ENCODE data around the gene SORBS1.
A peak's percentile ranks its signal among the peaks of the same experiment; 100 is the strongest.

SORBS1 gene

DNA sequence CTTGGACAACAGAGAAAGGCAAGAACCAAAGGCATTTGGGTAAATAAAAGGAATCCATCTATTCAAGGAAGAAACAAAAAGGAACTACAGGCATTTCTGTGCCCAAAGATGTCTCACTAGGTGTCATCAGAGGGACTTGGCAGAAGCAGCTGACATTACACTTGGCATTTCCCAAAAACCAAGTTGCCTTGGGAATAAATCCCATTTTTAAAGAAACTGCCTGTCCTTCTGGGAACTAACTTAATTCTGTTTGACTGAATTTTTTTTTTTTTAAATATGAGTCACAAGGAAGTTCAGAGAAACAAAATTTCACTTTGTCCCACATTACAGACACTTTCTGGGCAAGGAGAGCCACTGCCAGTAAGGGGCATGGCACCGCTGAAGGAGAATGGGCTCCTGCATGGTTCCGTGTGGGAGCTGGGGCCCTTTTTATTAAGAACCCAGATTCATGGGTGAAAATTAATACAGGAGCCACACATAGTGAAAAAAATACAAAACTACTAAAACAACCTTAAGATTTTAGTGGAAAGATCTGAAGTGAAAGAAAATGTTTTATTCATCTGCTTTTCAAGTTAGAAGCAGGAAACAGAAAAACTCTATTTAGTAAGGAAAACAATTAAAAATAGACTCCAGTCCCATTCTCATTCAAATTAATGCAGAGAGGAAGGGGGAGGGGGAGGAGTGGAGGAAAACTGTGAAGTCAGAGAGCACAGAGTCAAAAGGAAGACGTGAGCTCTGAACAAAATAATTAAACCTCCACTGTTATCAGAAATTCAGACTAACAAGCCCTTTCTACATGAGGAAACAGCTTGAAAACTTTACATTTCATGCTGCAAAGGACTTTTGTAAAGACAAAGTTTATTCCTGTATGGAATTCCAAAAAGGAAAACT lies 151.9 kb downstream of the SORBS1 start:
- no peak for DNase-seq (ENCODE audit: low spot score)

DNA sequence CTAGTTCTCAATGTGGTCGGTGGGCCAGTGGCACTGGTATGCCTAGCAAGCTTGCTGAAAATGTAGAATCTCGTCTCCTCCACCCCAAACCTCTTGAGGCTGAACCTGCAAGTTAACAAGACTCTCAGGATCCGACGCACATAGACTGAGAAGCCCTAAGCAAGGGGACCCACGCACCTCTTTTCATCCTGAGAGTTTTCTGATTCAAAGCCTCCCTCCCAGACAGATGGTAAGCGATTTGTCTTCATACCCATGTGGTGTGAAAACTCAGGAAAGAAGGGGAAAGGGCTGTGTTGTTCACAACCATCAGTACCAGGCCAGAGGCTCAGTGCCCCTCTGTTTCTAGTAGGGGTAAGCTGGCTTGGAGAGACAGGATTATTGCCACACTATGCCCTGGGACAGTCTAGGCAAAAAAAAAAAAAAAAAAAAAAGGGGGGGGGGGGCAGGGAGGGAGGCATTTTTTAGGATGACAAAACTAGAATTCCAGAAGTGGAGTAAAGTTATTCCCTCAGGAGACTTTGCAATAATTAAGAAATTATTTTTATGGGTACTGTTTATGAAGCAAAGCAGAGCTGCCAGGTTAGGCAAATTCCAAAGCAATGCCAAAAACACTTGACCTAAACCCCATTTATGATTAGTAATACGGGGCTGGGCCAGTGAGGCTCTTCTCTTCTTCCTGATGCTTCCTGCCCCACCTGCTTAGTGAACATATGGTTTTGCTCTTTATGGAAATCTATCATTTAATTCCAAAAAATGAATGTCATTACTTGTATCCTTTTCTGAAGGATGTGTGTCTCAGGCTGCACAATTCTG lies 152.8 kb downstream of the SORBS1 start:
- no peak for DNase-seq (ENCODE audit: low spot score)

DNA sequence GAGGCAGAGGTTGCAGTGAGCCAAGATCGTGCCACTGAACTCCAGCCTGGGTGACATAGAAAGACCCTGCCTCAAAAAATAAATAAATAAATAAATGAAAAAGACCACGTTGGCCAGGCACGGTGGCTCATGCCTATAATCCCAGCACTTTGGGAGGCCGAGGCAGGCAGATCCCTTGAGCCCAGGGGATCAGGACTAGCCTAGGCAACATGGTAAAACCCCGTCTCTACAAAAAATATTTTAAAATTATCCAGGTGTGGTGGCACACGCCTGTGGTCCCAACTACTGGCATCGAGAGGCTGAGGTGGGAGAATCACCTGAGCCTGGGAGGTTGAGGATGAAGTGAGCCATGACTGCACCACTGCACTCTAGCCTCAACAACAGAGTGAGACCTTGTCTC lies 153.6 kb downstream of the SORBS1 start:
- no peak for DNase-seq (ENCODE audit: low spot score)

DNA sequence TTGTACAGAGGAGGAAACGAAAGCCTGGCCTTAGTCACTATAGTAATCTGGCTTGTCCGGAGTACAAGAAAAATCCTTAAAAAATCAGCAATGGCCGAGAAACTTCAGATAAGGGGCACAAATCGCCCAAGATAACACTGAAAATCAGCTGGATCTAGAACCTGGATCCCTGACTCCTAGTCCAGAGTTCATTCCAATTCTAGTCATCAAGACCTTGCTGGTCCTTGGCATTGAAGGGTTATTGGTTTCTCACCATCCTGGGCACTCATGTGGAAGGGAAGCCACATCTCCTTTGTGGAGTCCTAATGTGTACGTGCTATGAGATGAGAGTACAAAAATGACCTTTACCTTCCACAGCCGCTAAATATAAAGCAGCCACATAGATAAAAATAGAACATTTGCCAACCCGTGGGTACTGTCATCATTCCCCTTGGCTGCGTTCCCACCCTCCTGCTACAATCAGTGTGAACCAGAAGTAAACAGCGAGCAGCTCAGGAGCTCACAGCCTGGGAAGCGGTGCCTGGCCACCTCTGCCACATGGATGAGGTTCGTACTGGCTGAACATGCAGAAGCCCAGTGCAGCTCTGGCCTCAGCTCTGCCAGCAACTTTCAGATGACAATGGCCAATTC lies 154.4 kb downstream of the SORBS1 start:
- DNase-seq (ENCODE audit: low spot score), result no peak

DNA sequence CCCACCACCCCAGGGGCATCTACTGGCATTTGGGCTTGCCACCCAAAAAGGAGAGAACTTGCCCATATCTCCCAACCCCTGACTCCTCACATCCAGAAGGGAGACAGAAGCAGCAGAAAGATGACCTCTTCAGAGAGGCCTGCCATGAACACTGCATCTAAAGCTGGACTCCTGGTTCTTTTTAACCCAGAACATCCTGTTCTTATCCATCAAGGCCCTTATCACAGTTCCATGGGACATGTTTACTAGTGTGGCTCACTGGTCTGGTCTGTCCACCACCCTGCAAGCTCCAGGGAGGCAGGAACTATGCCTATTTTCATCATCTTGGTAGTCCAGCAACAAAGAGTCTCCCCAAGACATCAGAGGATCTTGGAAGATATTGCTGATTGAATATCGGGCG lies 155.5 kb downstream of the SORBS1 start:
- no peak for DNase-seq (ENCODE audit: low spot score)

DNA sequence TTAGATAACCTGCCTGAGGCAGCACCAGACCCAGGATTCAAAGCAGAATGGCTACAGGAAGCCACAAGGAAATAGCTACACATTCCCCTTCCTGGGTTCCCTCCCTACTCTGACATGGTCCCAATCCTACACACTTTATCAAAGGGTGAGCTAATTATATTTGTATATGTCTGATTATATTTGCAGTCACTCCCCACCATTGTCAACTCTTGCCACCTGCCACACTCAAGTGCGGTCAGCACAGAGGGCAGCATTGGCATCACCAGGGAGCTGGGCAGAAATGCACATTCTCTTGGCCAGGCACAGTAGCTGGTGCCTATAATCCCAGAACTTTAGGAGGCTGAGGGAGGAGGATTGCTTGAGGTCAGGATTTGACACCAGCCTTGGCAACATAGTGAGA lies 156.3 kb downstream of the SORBS1 start:
- no peak for DNase-seq (ENCODE audit: low spot score)

DNA sequence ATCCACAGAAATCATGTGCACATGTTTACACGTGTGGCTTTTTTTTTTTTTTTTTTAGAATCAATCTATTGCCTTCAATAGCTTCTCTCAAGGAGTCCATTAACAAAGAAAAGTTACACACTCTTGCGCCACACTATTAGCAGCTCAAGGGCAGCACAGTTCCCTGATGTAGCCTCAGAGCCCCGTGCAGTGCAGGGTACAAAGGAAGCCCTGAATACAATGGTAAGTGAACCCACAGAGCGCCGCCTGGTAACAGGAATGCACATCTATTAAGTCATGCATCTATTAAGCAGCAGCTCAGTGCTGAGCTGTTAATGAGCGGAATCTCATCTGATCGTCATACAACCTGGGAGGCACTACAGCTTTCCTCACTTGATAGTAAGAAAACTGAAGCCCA lies 156.7 kb downstream of the SORBS1 start:
- DNase-seq (ENCODE audit: low spot score), result no peak

DNA sequence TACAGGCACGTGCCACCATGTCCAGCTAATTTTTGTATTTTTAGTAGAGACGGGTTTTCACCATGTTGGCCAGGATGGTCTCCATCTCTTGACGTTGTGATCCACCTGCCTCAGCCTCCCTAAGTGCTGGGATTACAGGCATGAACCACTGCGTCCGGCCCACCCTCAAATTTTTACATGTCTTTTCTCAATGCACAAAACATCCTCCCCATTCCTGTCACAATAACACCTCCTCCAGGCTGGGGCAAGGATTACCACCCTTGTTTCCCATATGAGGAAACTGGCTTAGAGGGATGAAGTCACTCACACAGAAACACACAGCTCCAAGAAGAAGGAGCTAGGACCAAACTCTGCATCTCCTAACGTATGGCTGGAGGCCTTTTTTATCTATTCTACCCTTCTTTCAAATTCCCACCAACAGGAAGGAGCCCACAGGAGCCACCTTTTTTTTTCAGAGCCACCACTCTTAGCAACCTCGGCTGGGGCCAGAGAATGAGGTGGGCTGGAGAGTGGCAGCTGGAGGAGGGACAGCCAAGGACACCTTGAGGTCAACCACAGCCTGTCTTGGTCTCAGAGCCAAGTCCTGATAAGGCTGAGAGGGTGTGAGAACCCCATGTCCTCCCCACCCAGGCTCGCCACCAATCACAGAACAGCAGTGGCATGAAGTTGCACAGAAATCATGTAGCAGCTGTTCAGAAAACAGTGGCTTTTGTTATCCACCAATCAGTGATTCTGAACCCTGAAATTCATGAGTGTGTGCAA lies 157.3 kb downstream of the SORBS1 start:
- DNase-seq (ENCODE audit: low spot score), result no peak

DNA sequence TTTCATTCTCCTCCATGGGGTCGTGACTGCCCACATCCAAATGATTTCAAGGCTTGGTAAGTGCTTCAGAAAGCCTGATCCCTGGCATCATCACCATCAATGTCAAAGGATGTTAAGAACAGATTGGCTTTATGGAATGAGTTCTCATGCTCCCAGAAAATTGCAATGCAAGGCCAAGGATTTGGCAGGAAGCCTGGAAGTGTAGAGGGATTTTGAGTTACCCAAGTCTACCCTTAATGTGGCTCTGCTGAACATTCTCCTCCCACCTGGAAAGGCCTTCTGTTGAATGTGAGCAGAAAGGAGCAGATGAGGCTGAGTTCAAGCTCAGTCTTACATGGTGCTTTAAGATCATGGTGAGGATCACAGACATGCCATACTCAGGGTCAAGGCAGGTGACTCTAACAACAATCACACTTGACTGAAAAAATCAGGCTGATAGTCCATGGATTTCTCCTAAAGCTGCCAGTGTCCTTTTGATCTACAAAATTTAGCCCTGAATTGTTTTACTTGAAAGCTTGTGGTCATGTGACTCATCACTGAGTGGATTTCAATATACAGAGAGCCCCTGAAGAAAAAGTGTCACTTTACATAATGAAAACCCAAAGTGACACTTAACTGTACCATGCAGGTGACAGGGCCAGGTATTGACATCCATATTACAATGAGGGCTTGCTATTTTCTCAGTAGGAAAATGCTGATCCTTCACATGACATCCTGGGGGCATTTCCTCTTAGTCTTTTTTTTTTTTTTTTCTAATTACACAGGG lies 159.3 kb downstream of the SORBS1 start:
- no peak for DNase-seq (ENCODE audit: low spot score)

DNA sequence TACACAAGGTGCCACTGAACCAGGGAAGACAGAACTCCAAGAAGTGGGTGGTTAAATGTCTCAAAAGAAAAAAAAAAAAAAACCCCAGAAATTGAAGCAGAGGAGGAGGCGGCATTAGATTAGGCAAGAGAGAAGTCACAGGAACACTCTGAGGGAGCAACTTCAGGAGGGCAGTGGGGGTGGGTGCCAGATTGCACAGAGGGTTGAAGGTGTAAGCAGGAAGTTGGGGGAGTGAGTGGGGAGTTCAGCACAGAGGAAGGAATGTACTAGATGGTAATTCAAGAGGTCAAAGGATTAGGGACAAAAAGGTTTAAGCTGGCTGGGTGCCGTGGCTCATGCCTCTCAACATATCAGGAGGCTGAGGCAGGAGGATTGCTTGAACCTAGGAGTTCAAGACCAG lies 160.4 kb downstream of the SORBS1 start:
- no peak for DNase-seq (ENCODE audit: low spot score)

DNA sequence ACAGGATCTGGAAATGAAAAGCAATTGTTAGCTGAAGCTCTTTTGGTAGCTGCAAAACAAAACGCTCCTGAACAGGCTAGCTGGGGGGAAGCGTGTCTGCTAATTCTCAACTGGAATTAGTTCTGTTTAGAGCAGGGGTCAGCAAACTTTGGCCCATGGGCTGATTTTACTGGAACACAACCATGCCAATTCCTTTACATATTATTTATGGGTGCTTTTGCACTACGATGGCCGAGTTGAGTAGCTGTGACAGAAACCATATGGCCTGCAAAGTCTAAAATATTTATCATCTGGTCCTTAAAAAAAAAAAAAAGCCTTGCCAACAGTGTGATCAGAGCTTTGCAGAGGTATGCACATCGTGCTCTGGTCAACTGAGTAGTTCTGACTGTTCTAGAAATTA lies 162.0 kb downstream of the SORBS1 start:
- no peak for DNase-seq (ENCODE audit: low spot score)

DNA sequence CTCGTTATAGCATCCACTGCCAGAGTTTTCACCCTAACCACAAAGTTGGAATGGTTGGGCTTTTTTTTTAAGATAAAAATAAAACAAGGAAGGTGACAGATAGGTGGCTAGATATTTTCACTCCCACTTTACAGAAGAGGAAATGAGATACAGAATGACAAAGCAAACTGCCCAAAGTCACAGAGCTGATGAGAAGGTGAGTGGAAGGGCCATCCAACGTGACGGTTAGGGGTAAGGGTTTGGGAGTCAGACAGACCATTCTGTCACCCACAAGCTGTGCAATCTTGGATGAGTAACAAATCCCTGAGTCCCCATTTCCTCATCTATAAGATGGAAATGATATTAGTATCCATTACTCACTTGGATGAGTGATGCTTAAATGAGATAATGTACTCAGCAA lies 163.4 kb downstream of the SORBS1 start:
- DNase-seq (ENCODE audit: low spot score), result no peak

DNA sequence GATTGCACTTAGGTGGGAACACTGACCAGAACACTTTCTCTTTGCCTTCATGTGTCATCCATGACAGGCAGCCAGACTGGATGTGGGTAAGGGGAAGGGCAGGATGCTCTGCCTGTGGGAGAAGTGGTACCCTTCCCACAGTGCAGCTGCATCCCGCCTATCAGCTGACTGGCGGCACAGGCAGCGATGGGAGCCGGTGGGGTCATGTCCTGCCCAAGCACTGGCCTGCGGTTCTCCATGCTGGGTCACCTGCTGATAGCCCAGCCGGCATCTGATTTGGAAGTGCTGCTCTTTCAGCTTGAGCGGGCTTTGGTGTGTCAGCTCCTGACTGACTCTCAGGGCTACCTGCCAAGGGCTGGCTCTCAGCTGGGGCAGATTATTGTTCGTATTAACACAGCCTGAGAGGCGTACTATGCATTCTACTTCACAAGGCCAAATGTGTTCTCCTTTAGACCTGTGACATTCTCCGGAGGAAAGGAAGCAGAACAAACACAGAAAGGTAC lies 165.2 kb downstream of the SORBS1 start:
- DNase-seq (ENCODE audit: low spot score), result peak; percentile 37

DNA sequence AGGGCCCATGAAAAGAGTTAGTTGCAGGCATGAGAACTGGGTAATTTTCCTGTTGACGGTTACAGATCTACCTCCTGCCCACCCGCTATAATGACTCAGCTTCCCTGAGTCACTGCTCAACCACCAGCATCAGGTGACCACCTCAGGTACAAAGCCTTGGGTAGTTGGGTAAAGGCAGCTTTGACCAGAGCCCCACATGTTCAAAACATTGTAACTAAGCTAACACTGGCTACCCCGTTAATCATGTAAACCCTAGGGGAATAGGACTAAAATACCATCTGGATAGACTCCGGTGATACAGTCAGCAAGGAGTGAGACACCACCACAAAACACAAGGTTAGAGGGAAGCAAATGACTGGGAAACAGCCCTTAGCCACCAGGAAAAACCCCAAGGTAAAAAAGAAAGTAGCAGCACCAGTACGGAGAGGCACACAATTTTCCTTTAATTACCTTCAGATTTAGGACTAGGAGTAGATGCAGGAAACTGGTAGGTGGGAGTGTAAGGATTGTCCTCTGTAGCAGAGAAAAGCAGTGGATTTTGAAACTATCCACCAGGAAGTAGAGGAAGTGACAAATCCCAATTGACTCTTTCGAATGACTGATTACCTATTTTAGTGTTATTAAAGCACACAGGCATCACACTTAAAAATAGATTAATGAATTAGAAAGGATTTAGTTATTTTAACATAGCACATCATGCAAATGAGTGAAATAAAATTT lies 166.8 kb downstream of the SORBS1 start:
- no peak for DNase-seq (ENCODE audit: low spot score)

DNA sequence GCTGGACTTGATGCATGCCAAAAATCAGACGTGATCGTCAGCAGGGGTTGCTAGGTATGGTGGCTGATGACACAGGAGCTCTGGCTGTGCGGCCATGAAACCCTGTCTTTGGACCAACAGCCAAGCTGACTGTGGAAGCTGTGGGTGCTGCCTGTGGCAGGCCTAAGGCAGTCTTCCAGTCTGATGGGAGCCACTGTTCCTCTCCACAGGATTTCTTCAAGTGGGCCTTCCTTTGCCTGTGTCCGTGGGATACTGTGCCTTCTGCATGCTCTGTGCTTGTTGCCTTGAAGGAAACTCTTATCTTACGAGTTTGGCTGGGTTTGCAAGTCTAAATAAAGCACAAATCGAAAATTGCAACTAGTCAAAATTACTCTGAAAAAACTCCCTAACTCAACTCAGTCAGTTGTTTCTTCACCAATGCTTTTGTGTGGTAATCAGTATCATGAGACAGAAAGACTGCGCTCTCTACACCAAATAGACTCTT lies 168.4 kb downstream of the SORBS1 start:
- no peak for DNase-seq (ENCODE audit: low spot score)

DNA sequence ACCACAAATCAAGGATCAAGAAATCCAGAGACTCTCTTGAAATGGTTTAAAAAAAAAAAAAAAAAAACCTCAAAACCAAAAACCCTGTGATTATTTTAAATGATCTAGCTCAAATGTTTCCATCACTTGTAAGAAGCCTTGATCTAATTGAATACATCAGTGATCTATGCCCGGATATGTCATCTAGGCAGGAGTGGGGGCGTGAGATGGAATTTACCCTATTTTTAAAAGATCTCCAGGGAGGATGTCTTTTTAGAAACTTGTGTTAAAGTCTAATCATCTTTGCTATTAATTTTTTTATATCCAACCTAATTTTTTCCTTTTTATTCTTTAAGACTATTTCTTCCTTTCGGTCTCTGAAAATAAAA lies 169.0 kb downstream of the SORBS1 start:
- DNase-seq (ENCODE audit: low spot score), result no peak

DNA sequence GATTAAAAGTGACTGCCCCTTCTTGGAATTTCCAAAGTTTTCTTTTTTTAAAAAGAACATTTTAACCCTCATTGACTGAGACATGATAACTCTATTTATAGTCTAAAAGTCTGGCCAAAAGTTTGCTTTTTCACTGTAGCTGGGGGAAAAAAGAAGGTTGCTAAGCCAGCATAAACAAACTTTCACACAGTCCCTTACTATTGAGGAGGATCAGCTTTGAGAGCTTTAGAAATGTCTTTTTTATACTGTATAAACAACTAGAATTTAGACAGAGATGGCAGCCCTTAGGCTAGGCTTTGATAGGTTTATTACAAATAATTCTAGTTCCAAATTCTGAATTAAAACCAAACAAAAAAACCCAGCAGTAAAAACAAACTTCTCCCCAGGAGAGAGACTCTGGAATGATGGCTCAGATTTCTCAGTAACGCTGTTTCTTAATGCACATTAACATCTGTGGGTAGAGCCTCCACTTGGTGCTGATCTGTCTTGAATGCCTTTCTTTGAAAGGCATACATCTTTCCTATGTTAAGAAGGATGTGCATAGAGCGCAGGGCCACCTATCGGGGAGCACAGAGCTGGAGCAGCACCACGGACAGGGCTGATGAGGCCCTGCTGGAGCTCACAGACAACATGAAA lies 169.5 kb downstream of the SORBS1 start:
- peak; percentile 85 for DNase-seq (ENCODE audit: low spot score)

DNA sequence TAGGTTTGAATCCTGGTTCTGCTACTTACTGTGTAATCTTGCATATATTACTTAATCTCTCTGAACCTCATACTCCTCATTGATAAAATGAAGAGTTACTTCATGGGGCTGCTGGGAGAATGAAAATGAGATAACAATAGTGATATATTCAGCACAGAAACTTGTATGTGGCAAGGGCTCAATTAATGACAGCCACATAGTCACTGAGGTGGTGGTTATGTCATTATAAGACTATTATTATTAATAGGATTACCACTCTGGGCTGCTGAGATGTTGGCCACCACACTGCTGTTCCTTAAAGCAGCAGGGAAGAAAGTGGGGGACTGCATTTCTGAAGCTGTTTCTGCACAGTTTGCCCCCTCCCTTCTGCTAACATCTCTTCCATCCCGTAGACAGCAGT lies 170.0 kb downstream of the SORBS1 start:
- no peak for DNase-seq (ENCODE audit: low spot score)

DNA sequence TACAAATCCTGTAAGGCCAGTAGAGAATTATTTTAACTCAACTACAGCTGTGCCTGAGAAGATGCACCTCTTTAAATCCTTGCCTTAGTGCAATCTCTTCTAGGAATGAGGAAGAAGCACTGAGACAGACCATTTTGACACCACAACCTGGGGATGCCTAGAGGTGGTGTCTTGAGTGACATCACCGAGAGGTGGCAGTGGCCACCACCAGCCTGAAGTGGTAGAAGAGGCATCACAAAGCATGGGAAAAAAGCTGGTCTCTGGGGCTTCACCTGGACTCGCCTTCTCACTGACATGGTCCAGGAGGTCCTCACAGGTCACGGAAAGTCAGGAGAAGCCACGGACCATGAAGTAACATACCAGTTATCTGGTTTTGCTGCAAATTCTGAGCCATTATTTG lies 171.2 kb downstream of the SORBS1 start:
- DNase-seq (ENCODE audit: low spot score), result no peak

DNA sequence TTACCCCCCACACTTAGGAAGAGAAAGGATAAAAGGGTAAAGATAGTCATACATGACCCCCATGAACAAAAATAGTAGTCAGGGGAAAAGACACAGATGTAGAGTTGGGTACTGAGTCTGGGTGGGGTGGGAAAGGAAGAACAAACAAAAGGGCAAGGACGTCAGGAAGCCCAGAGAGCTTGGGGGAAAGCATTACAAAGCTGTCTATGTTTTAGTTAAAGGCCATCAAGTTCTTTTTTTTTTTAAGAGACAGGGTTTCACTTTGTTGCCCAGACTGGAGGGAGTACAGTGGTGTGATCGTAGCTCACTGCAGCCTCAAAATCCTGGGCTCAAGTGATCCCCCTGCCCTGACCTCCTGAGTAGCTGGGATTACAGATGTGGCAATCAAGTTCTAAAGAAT lies 172.0 kb downstream of the SORBS1 start:
- DNase-seq (ENCODE audit: low spot score), result no peak

Measured in iPS-NIHi11 (cell line).